HepG2 (cell line): ENCODE data around the gene HRH3. TPM values are rescaled to one million over a fixed set of nuclear protein-coding genes. Genes with fewer than 3 reads are reported as not detected.
A peak's percentile ranks its signal among the peaks of the same experiment; 100 is the strongest.

Experiments
- ATF7 ChIP-seq, 2 experiments: fragments of 450-650 bp in 1 of 2; sonication (generic) in 1 of 2; formaldehyde crosslinking in 1 of 2; IDR thresholded peaks; 2 replicates each; pipeline versions ENCODE4 v1.4.0 to v1.6.1; 2016 to 2020; ENCODE audit warnings: antibody characterized with exemption in 1 of 2, mild to moderate bottlenecking in 1 of 2, missing genetic modification reagents in 1 of 2
- BRD4 ChIP-seq: sonication (generic); formaldehyde crosslinking; IDR thresholded peaks from 2 replicates; pipeline ENCODE4 v1.4.0; 2020; ENCODE audit warnings: missing genetic modification reagents
- CBX1 ChIP-seq: IDR thresholded peaks from one replicate; pipeline ENCODE4 v1.6.1; 2016; ENCODE audit warnings: antibody characterized with exemption, low read depth
- CERS6 ChIP-seq: sonication (generic); formaldehyde crosslinking; IDR thresholded peaks from 2 replicates; pipeline ENCODE4 v1.5.0; 2020; ENCODE audit warnings: missing genetic modification reagents
- JUN ChIP-seq: sonication (generic); formaldehyde crosslinking; IDR thresholded peaks from 2 replicates; pipeline ENCODE4 v1.4.0; 2020; ENCODE audit warnings: mild to moderate bottlenecking, missing genetic modification reagents
- MIER2 ChIP-seq: IDR thresholded peaks from 2 replicates; pipeline ENCODE4 v1.6.1; 2016; ENCODE audit warnings: missing biosample characterization, missing genetic modification reagents
- NFIB ChIP-seq: sonication (generic); formaldehyde crosslinking; IDR thresholded peaks from 2 replicates; pipeline ENCODE4 v1.9.0; 2021; ENCODE audit warnings: missing genetic modification reagents, mild to moderate bottlenecking, borderline replicate concordance
- NR2F1 ChIP-seq, 2 experiments: fragments of 450-650 bp in 1 of 2; formaldehyde crosslinking in 1 of 2; IDR thresholded peaks; 2 replicates each; pipeline versions ENCODE4 v1.5.0 to v1.6.1; 2016 to 2020; ENCODE audit warnings: mild to moderate bottlenecking in 1 of 2, missing compliant biosample characterization in 1 of 2, missing genetic modification reagents in 1 of 2, moderate library complexity in 1 of 2
- NRL ChIP-seq: sonication (generic); formaldehyde crosslinking; IDR thresholded peaks from 2 replicates; pipeline ENCODE4 v1.5.0; 2020; ENCODE audit warnings: missing genetic modification reagents, mild to moderate bottlenecking, moderate library complexity, borderline replicate concordance
- RBM22 ChIP-seq: fragments of 200-400 bp; formaldehyde crosslinking; optimal IDR thresholded peaks from 2 replicates; pipeline ENCODE3; 2017; ENCODE audit warnings: mild to moderate bottlenecking, low read length, moderate library complexity
- THAP9 ChIP-seq: sonication (generic); formaldehyde crosslinking; IDR thresholded peaks from 2 replicates; pipeline ENCODE4; 2020; ENCODE audit warnings: missing genetic modification reagents, mild to moderate bottlenecking, borderline replicate concordance
- UBTF ChIP-seq: sonication (generic); formaldehyde crosslinking; IDR thresholded peaks from 2 replicates; pipeline ENCODE4 v1.4.0; 2020; ENCODE audit warnings: mild to moderate bottlenecking, missing genetic modification reagents
- ZNF546 ChIP-seq: sonication (generic); formaldehyde crosslinking; conservative IDR thresholded peaks from 2 replicates; pipeline ENCODE4 v1.8.1; 2023; ENCODE audit warnings: mild to moderate bottlenecking, missing genetic modification reagents
- ZNF557 ChIP-seq: sonication (generic); formaldehyde crosslinking; IDR thresholded peaks from 2 replicates; pipeline ENCODE4 v1.4.0; 2020; ENCODE audit warnings: missing genetic modification reagents
- ZNF570 ChIP-seq: sonication (generic); formaldehyde crosslinking; IDR thresholded peaks from 2 replicates; pipeline ENCODE4 v1.4.0; 2020; ENCODE audit warnings: mild to moderate bottlenecking, missing genetic modification reagents, borderline replicate concordance
- ZNF598 ChIP-seq: sonication (generic); formaldehyde crosslinking; IDR thresholded peaks from 2 replicates; pipeline ENCODE4 v1.5.1; 2020; ENCODE audit warnings: mild to moderate bottlenecking, missing genetic modification reagents, borderline replicate concordance
- polyA plus RNA-seq, 8 experiments: library from polyadenylated mRNA; depleted of rRNA in 3 of 8; stranded (reverse) in 7 of 8; unstranded in 1 of 8; fragments of >200 nt; fragmentation: Illumina TruSeq in 4 of 8; extraction: Trizol in 4 of 8; gene quantifications; 2 replicates each; pipeline versions ENCODE4 v1.2.1 to v1.2.3, GENCODE V29; 2011 to 2016; ENCODE audit warnings: low read depth in 4 of 8, missing spikeins in 1 of 8, mixed read lengths in 1 of 8; ENCODE audit not compliant: insufficient read depth in 1 of 8
- total RNA-seq, 5 experiments: library from RNA; depleted of rRNA; stranded (reverse); fragments of >200 nt; fragmentation: Illumina TruSeq; extraction: Trizol; gene quantifications; 2 replicates each; pipeline ENCODE4 v1.2.3, GENCODE V29; 2016; ENCODE audit warnings: low read depth in 1 of 5

The HRH3 gene
- total and polyA plus RNA-seq, 2 of the 13 experiments (the other 11 are each of a cell fraction or from before 2014, with no cell fraction given), result 0.18 TPM; not detected in 1

GRCh38 chr20:62227977-62228958 lies 8.2 kb upstream of the HRH3 start (continued):
- TF ChIP-seq UBTF (CRISPR knock-in tag) (peak; percentile 5; the same call in 1 of the 2 replicates), NR2F1 (CRISPR knock-in tag; IDR thresholded peaks at IDR 0.05) (no peak), RBM22 (no peak), THAP9 (CRISPR knock-in tag) (no peak), CERS6 (CRISPR knock-in tag) (no peak), JUN (0 out of 2 replicates have a peak, but pooled peaks have one; percentile 12), ATF7 (IDR thresholded peaks at IDR 0.05) (no peak), ATF7 (CRISPR knock-in tag; IDR thresholded peaks at IDR 0.05) (no peak), NRL (CRISPR knock-in tag) (no peak), ZNF570 (CRISPR knock-in tag) (no peak), NFIB (CRISPR knock-in tag) (peak; percentile 90; the same call in 1 of the 2 replicates), ZNF598 (CRISPR knock-in tag) (no peak), ZNF546 (CRISPR knock-in tag) (no peak), ZNF557 (CRISPR knock-in tag) (no peak), CBX1 (no peak), BRD4 (CRISPR knock-in tag) (0 out of 2 replicates have a peak, but pooled peaks have one; percentile 60), MIER2 (peak; percentile 48; the same call in 1 of the 2 replicates)
